IMR-90 (cell line): Measurements from ENCODE around the gene LNP1. TPM values are rescaled to one million over a fixed set of nuclear protein-coding genes. Genes with fewer than 3 reads are reported as not detected.
A peak's percentile ranks its signal among the peaks of the same experiment; 100 is the strongest.

Source experiments
- ATAC-seq: fragments of 200-7000 bp; cut with Tn5 transposase; 2 replicates; pipeline ENCODE4 v1.9.1; 2020; ENCODE audit warnings: low read depth, mild to moderate bottlenecking, moderate library complexity
- BruUV-seq: library from RNA; stranded (reverse); fragments of 400-500 nt; replicated peaks from 2 replicates; lab custom pipeline; 2021; lab: Mats Ljungman, UMichigan
- CTCF ChIA-PET: fragments of 300-600 bp; formaldehyde crosslinking; extraction: SDS; loops from one replicate; lab custom pipeline; 2021; ENCODE audit warnings: antibody characterized with exemption; lab: Yijun Ruan, JAX
- POLR2A ChIA-PET: fragments of 300-600 bp; sonication (Branson Sonifier 250); formaldehyde crosslinking; loops from one replicate; lab custom pipeline; 2022; ENCODE audit warnings: antibody characterized with exemption; ENCODE audit not compliant: unreplicated experiment; lab: Charles Lee
- DNase-seq: peaks from one replicate; pipeline ENCODE4 v3.0.0; 2013
- H2AFZ ChIP-seq: replicated peaks from 2 replicates; pipeline ENCODE3; 2013; ENCODE audit warnings: low read length, mild to moderate bottlenecking; ENCODE audit not compliant: poor library complexity
- H2AK5ac ChIP-seq: 2 replicates; pipeline ENCODE4 v1.6.1; 2013; ENCODE audit warnings: low read depth, low read length, inconsistent platforms
- H2AK9ac ChIP-seq: replicated peaks from 2 replicates; pipeline ENCODE3; 2013; ENCODE audit warnings: mild to moderate bottlenecking, low read depth, low read length, moderate library complexity; ENCODE audit not compliant: poor library complexity
- H2BK120ac ChIP-seq: 2 replicates; pipeline ENCODE4 v1.6.1; 2013; ENCODE audit warnings: low read depth, low read length, inconsistent platforms
- H2BK15ac ChIP-seq: 3 replicates; pipeline ENCODE4 v1.6.1; 2013; ENCODE audit warnings: low read depth, low read length, inconsistent platforms
- H2BK20ac ChIP-seq: 2 replicates; pipeline ENCODE4 v1.6.1; 2013; ENCODE audit warnings: low read depth, mild to moderate bottlenecking, inconsistent platforms, low read length, moderate library complexity
- H2BK5ac ChIP-seq: 2 replicates; pipeline ENCODE4 v1.6.1; 2013; ENCODE audit warnings: mild to moderate bottlenecking, low read depth, low read length, inconsistent platforms; ENCODE audit not compliant: poor library complexity, severe bottlenecking
- H3K14ac ChIP-seq: replicated peaks from 2 replicates; pipeline ENCODE4 v1.6.1; 2013; ENCODE audit warnings: low read depth, low read length, inconsistent platforms
- H3K18ac ChIP-seq: 2 replicates; pipeline ENCODE4 v1.6.1; 2013; ENCODE audit warnings: low read depth, low read length, control low read depth
- H3K23ac ChIP-seq: 2 replicates; pipeline ENCODE4 v1.6.1; 2013; ENCODE audit warnings: low read depth, low read length, inconsistent platforms
- H3K27ac ChIP-seq: 2 replicates; pipeline ENCODE4 v1.5.1; 2013; ENCODE audit warnings: mild to moderate bottlenecking, control low read depth, low read length; ENCODE audit not compliant: insufficient read depth
- H3K27me3 ChIP-seq: 2 replicates; pipeline ENCODE4 v1.6.1; 2013; ENCODE audit warnings: low read length; ENCODE audit not compliant: control insufficient read depth, insufficient read depth
- H3K36me3 ChIP-seq: 2 replicates; pipeline ENCODE4 v1.6.1; 2013; ENCODE audit warnings: low read length, mixed read lengths; ENCODE audit not compliant: control insufficient read depth, insufficient read depth
- H3K4ac ChIP-seq: 2 replicates; pipeline ENCODE4 v1.6.1; 2013; ENCODE audit warnings: low read depth, low read length, inconsistent platforms
- H3K4me1 ChIP-seq: 2 replicates; pipeline ENCODE4 v1.6.1; 2013; ENCODE audit warnings: low read length, mixed read lengths; ENCODE audit not compliant: control insufficient read depth, insufficient read depth
- H3K4me2 ChIP-seq: 2 replicates; pipeline ENCODE4 v1.6.1; 2013; ENCODE audit warnings: low read depth, mild to moderate bottlenecking, control low read depth, low read length, moderate library complexity
- H3K4me3 ChIP-seq: 2 replicates; pipeline ENCODE4 v1.5.1; 2013; ENCODE audit warnings: low read depth, mild to moderate bottlenecking, control low read depth, low read length, moderate library complexity; ENCODE audit not compliant: insufficient read depth
- H3K56ac ChIP-seq: 2 replicates; pipeline ENCODE4 v1.6.1; 2013; ENCODE audit warnings: low read length, inconsistent platforms; ENCODE audit not compliant: insufficient read depth; ENCODE audit errors: extremely low read depth
- H3K79me1 ChIP-seq, 2 experiments: 2 replicates each; pipeline ENCODE4 v1.6.1; 2013; ENCODE audit warnings: low read length in 2 of 2, inconsistent platforms in 1 of 2, low read depth in 1 of 2
- H3K9ac ChIP-seq: 2 replicates; pipeline ENCODE4 v1.6.1; 2013; ENCODE audit warnings: low read depth, low read length, control low read depth
- H3K9me1 ChIP-seq: 2 replicates; pipeline ENCODE4 v1.6.1; 2013; ENCODE audit warnings: low read length, inconsistent platforms; ENCODE audit not compliant: insufficient read depth
- H3K9me3 ChIP-seq: 2 replicates; pipeline ENCODE4 v1.6.1; 2013; ENCODE audit warnings: low read length; ENCODE audit not compliant: control insufficient read depth, insufficient read depth
- H4K20me1 ChIP-seq: 2 replicates; pipeline ENCODE4 v1.6.1; 2013; ENCODE audit warnings: low read length, inconsistent platforms; ENCODE audit not compliant: insufficient read depth
- H4K5ac ChIP-seq: 2 replicates; pipeline ENCODE4 v1.6.1; 2013; ENCODE audit warnings: mild to moderate bottlenecking, low read depth, low read length, control low read depth
- H4K8ac ChIP-seq, 2 experiments: 2 replicates each; pipeline ENCODE4 v1.6.1; 2013; ENCODE audit warnings: low read depth in 2 of 2, low read length in 2 of 2, control low read depth in 1 of 2, inconsistent platforms in 1 of 2
- H4K91ac ChIP-seq: 2 replicates; pipeline ENCODE4 v1.6.1; 2013; ENCODE audit warnings: low read depth, low read length, inconsistent platforms; ENCODE audit not compliant: insufficient read depth
- RCOR1 ChIP-seq: IDR thresholded peaks from 2 replicates; pipeline ENCODE4 v1.6.1; 2012; ENCODE audit warnings: mild to moderate bottlenecking, low read length, improper control_type of control experiment; ENCODE audit not compliant: insufficient replicate concordance
- WGBS, 2 experiments: methylation state at CpG; one replicate each; pipeline versions ENCODE4 v1.1.5 to v1.1.7; 2013; ENCODE audit warnings: missing lambda C conversion rate in 2 of 2; ENCODE audit not compliant: insufficient read length in 1 of 2; ENCODE audit errors: extremely low coverage in 2 of 2; 5-methylcytosine and 5-hydroxymethylcytosine counted together
- dilution Hi-C: fragments of 300-500 bp; cut with HindIII; formaldehyde crosslinking; loops from one replicate; pipeline ENCODE4 v1.14.3; 2018; ENCODE audit warnings: low sequenced_read_pairs; ENCODE audit not compliant: unreplicated experiment
- in situ Hi-C: fragments of 300-500 bp; cut with MboI; formaldehyde crosslinking; loops from 3 replicates; pipeline ENCODE4 v1.14.3; 2019; ENCODE audit warnings: low sequenced_read_pairs, inconsistent platforms, mixed read lengths
- intact Hi-C: fragments of 100-400 bp; cut with micrococcal nuclease; formaldehyde crosslinking; loops from 2 replicates; pipeline ENCODE4 v1.10.0; 2022
- polyA plus RNA-seq, 3 experiments: library from polyadenylated mRNA; depleted of rRNA; stranded (reverse); fragments of >200 nt; gene quantifications; 2 replicates each; pipeline ENCODE4 v1.2.3, GENCODE V29; 2012; ENCODE audit warnings: low replicate concordance in 1 of 3
- total RNA-seq: library from RNA; depleted of rRNA; stranded (reverse); fragments of >200 nt; gene quantifications from 2 replicates; pipeline ENCODE4 v1.2.3, GENCODE V29; 2012

LNP1 gene
- total and polyA plus RNA-seq, 2 of the 4 experiments (the other 2 are of a cell fraction): 2.2 to 2.4 TPM

DNA sequence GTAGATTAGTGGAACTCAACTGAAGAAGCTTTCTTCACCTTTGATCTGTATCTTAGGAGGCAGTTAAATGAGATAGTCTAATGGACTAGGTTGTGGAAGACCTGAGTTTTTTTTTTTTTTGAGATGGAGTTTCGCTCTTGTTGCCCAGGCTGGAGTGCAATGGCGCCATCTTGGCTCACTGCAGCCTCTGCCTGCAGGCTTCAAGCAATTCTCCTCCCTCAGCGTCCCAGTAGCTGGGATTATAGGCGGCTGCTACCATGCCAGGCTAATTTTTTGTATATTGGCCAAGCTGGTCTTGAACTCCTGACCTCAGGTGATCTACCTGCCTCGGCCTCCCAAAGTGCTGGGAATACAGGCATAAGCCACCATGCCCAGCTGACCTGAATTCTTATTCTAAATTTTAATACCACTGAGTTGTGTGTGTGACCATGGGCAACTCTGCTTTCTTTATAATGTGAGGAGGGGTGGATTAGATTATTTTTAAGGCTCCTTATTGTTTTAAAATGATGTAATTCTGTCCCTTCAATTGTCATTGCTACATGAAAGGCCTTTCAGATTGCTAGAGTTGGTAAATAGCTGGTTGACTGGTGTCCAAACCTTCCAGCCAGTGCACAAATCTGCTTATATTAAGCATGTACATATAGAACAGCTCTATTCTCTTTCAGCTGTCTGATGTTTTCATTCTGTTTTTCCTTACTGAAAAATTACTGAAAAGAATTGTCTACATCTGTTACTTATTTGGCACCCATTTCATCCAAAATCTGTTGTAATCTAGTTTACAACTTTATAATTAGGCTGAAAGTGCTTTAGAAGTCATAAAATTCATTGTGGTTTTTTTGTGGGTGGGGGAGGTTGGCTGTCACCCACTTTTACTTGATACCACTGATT lies 2.3 kb downstream of the LNP1 start:
- Histone ChIP-seq H2AK9ac (no peak overlapping the region), H2BK20ac (no peak overlapping the region), H3K27me3 (no peaks in the 10 kb centered on the region), H2AFZ (peak overlapping the region; percentile 80), H3K27ac (peak overlapping the region; percentile 23; the same call in 1 of the 2 replicates), H4K5ac (peak overlapping the region; percentile 67; the same call in 1 of the 2 replicates), H2BK5ac (peak overlapping the region; percentile 95), H3K56ac (no peak overlapping the region), H3K18ac (0 out of 2 replicates have a peak overlapping the region, but pooled peaks have one; percentile 40), H3K9me3 (0 out of 2 replicates have a peak, but pooled peaks cover 2% of the 10 kb centered on the region), H3K4me1 (no peaks in the 10 kb centered on the region), H2BK15ac (no peak overlapping the region), H3K23ac (peak overlapping the region; percentile 66; the same call in 1 of the 2 replicates), H3K14ac (0 out of 2 replicates have a peak overlapping the region, but pooled peaks have one; percentile 16), H4K20me1 (peaks cover 13% of the 10 kb centered on the region; the same call in 1 of the 2 replicates), H4K91ac (peak overlapping the region; percentile 27), H3K36me3 (peaks cover 2% of the 10 kb centered on the region; the same call in 1 of the 2 replicates), H4K8ac (peak overlapping the region; percentile 60 to 74; a peak in 3 of 4 replicates), H3K79me1 (peaks cover 5 to 38% of the 10 kb centered on the region in 2 experiments; a peak in 3 of 4 replicates), H2BK120ac (0 out of 2 replicates have a peak overlapping the region, but pooled peaks have one; percentile 30), H3K9ac (peak overlapping the region; percentile 60), H3K4me2 (peak overlapping the region; percentile 83), H2AK5ac (no peak overlapping the region), H3K4ac (peak overlapping the region; percentile 37), H3K9me1 (no peaks in the 10 kb centered on the region; the same call in 1 of the 2 replicates), H3K4me3 (peak overlapping the region; percentile 40)
- no TSS peak for BruUV-seq
- ChIA-PET POLR2A (interaction anchor here (0.7 kb wide), 2 partner anchors 107 to 699 kb away, joined by 13 to 15 read pairs; no protein-coding TSS in a partner anchor), CTCF (interaction anchor here (0.6 to 1.5 kb wide), 3 partner anchors 12 to 47 kb away, joined by 3 to 5 read pairs (median 3); no protein-coding TSS in a partner anchor)
- dilution Hi-C loops (no loop called here), intact Hi-C loops (loop anchor here (5.0 kb wide), 1 partner anchor 89 kb away; the partner anchor contains the start of gene TMEM45A), in situ Hi-C loops (no loop called here)
- no peak for TF ChIP-seq RCOR1
- 20% methylated on average over 1 of the region's 5 CpGs; no CpG with 5 or more reads in 1 of the 2 experiments for WGBS, 2 experiments
- DNase-seq (no peak), ATAC-seq (no peak)
